ENCODE data around the gene KCTD4. TPM values are rescaled to one million over a fixed set of nuclear protein-coding genes. Genes with fewer than 3 reads are reported as not detected.
A peak's percentile ranks its signal among the peaks of the same experiment; 100 is the strongest.

Gene KCTD4
- total RNA-seq, 1 experiment from 2014 or later: not detected

- no peak overlapping the region for H3K4me3 ChIP-seq
- H3K27me3 ChIP-seq: no peaks in the 10 kb centered on the region
- no peaks in the 10 kb centered on the region for H3K9me3 ChIP-seq
- peaks cover 33% of the 10 kb centered on the region for H3K36me3 ChIP-seq
- no peak for DNase-seq
These were observed 19.6 kb upstream of the KCTD4 start for GRCh38 chr13:45220403-45220802.

- DNase-seq: peak; percentile 39
- Histone ChIP-seq H3K27me3 (no peaks in the 10 kb centered on the region), H3K4me3 (no peak overlapping the region), H3K36me3 (peaks cover 33% of the 10 kb centered on the region), H3K9me3 (no peaks in the 10 kb centered on the region)
These were observed 19.1 kb upstream of the KCTD4 start for GRCh38 chr13:45219938-45220375.

GRCh38 chr13:45219123-45219891 is 18.5 kb upstream of the KCTD4 start:
- DNase-seq: no peak
- Histone ChIP-seq H3K27me3 (no peaks in the 10 kb centered on the region), H3K9me3 (no peaks in the 10 kb centered on the region), H3K4me3 (no peak overlapping the region), H3K36me3 (peaks cover 31% of the 10 kb centered on the region)

- no peak for DNase-seq
- Histone ChIP-seq H3K36me3 (peaks cover 35% of the 10 kb centered on the region), H3K4me3 (no peak overlapping the region), H3K9me3 (no peaks in the 10 kb centered on the region), H3K27me3 (no peaks in the 10 kb centered on the region)
These were observed 17.8 kb upstream of the KCTD4 start for GRCh38 chr13:45218689-45219088.

GRCh38 chr13:45216193-45216592 is 15.3 kb upstream of the KCTD4 start:
- no peak for DNase-seq
- Histone ChIP-seq H3K9me3 (no peaks in the 10 kb centered on the region), H3K4me3 (no peak overlapping the region), H3K36me3 (peaks cover 41% of the 10 kb centered on the region), H3K27me3 (no peaks in the 10 kb centered on the region)

GRCh38 chr13:45215392-45216077 is 14.7 kb upstream of the KCTD4 start:
- no peak for DNase-seq
- Histone ChIP-seq H3K4me3 (no peak overlapping the region), H3K9me3 (no peaks in the 10 kb centered on the region), H3K36me3 (peaks cover 42% of the 10 kb centered on the region), H3K27me3 (no peaks in the 10 kb centered on the region)

- Histone ChIP-seq H3K4me3 (no peak overlapping the region), H3K36me3 (peaks cover 52% of the 10 kb centered on the region), H3K27me3 (no peaks in the 10 kb centered on the region), H3K9me3 (no peaks in the 10 kb centered on the region)
- DNase-seq: no peak
These were observed 8.4 kb upstream of the KCTD4 start for GRCh38 chr13:45209229-45209628.

GRCh38 chr13:45208132-45208531 is 7.3 kb upstream of the KCTD4 start:
- Histone ChIP-seq H3K36me3 (peaks cover 47% of the 10 kb centered on the region), H3K27me3 (no peaks in the 10 kb centered on the region), H3K4me3 (no peak overlapping the region), H3K9me3 (no peaks in the 10 kb centered on the region)
- DNase-seq: no peak

- no peak for DNase-seq
- Histone ChIP-seq H3K9me3 (no peaks in the 10 kb centered on the region), H3K4me3 (no peak overlapping the region), H3K36me3 (peaks cover 44% of the 10 kb centered on the region), H3K27me3 (no peaks in the 10 kb centered on the region)
These were observed 6.5 kb upstream of the KCTD4 start for GRCh38 chr13:45207319-45207718.

GRCh38 chr13:45206340-45206739 is 5.5 kb upstream of the KCTD4 start:
- H3K4me3 ChIP-seq: no peak overlapping the region

GRCh38 chr13:45205124-45205523 is 4.3 kb upstream of the KCTD4 start:
- H3K4me3 ChIP-seq: no peak overlapping the region
- no peaks in the 10 kb centered on the region for H3K27me3 ChIP-seq
- H3K9me3 ChIP-seq: no peaks in the 10 kb centered on the region
- peaks cover 42% of the 10 kb centered on the region for H3K36me3 ChIP-seq
- DNase-seq: no peak

More at GRCh38 chr13:45206340-45206739, 5.5 kb upstream of the KCTD4 start:
- no peak for DNase-seq
- no peaks in the 10 kb centered on the region for H3K27me3 ChIP-seq
- H3K9me3 ChIP-seq: no peaks in the 10 kb centered on the region
- peaks cover 47% of the 10 kb centered on the region for H3K36me3 ChIP-seq

- Histone ChIP-seq H3K27me3 (no peaks in the 10 kb centered on the region), H3K9me3 (no peaks in the 10 kb centered on the region), H3K4me3 (no peak overlapping the region), H3K36me3 (peaks cover 33% of the 10 kb centered on the region)
- no peak for DNase-seq
These were observed 1.1 kb downstream of the KCTD4 start for GRCh38 chr13:45199711-45200110.

- H3K9me3 ChIP-seq: no peaks in the 10 kb centered on the region
- H3K27me3 ChIP-seq: no peaks in the 10 kb centered on the region
- no peak overlapping the region for H3K4me3 ChIP-seq
- DNase-seq: no peak
- H3K36me3 ChIP-seq: peaks cover 41% of the 10 kb centered on the region
These were observed 1.9 kb downstream of the KCTD4 start for GRCh38 chr13:45198924-45199323.

GRCh38 chr13:45198041-45198440 is 2.8 kb downstream of the KCTD4 start:
- no peak for DNase-seq
- H3K27me3 ChIP-seq: no peaks in the 10 kb centered on the region
- H3K4me3 ChIP-seq: no peak overlapping the region
- H3K36me3 ChIP-seq: peaks cover 41% of the 10 kb centered on the region
- no peaks in the 10 kb centered on the region for H3K9me3 ChIP-seq

GRCh38 chr13:45196622-45197021 is 4.2 kb downstream of the KCTD4 start:
- peak; percentile 75 for DNase-seq
- Histone ChIP-seq H3K36me3 (peaks cover 32% of the 10 kb centered on the region), H3K4me3 (no peak overlapping the region), H3K9me3 (no peaks in the 10 kb centered on the region), H3K27me3 (no peaks in the 10 kb centered on the region)

- no peak overlapping the region for H3K4me3 ChIP-seq
- DNase-seq: no peak
- H3K9me3 ChIP-seq: no peaks in the 10 kb centered on the region
- H3K36me3 ChIP-seq: peaks cover 26% of the 10 kb centered on the region
- H3K27me3 ChIP-seq: no peaks in the 10 kb centered on the region
These were observed 4.7 kb downstream of the KCTD4 start for GRCh38 chr13:45196096-45196495.

- DNase-seq: no peak
- H3K27me3 ChIP-seq: no peaks in the 10 kb centered on the region
- peaks cover under 1% of the 10 kb centered on the region; the same call in 1 of the 2 replicates for H3K9me3 ChIP-seq
- peaks cover 24% of the 10 kb centered on the region for H3K36me3 ChIP-seq
- no peak overlapping the region for H3K4me3 ChIP-seq
These were observed 5.4 kb downstream of the KCTD4 start for GRCh38 chr13:45195421-45195820.
